GM04504 (cell line): ENCODE data around the gene GLP2R.
"Not testable (repeated sequence)": the region's sequence is repeated elsewhere in the genome, so short reads cannot be mapped to it uniquely, and the experiment has no call there.

Source experiments
- DNase-seq: peaks from one replicate; pipeline ENCODE4 v3.0.0-alpha.2; 2012; ENCODE audit warnings: low read depth

GLP2R gene

DNA sequence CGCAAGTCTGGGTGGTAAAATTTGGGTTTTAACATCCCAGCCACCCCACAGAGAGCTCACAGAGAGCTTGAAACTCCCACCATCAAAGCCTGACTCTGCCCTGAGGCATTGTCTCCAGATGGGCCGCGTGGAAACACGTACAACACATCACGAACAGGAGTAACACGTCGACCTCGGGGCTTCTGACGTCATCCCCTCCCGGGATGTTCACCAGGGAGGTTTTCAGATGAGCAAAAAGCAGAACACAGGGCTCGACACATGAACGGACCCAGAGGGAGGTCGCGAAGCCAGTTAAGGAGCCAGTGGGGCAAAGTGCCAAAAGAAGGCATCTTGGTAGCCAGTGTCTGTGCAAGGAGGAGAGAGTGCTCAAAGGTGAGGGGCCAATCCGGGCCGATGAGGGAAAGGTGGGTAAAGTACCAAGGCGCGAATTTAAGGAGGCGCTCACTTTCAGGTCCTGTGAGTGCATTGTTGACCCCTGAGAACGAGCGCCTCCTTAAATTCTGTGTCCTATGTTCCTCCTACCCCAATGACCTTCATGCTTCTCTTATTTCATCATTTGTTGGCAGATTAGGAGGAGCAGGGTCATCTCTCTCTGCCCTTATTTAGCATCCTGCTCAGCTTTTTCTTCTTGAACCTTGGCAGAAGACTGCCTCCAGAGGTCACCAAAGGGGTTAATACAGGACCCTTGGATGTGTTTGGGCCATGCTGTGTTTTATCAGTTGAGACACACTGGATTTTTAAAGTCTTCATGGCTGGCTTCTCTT lies 73.7 kb downstream of the GLP2R start:
- DNase-seq, result no peak

DNA sequence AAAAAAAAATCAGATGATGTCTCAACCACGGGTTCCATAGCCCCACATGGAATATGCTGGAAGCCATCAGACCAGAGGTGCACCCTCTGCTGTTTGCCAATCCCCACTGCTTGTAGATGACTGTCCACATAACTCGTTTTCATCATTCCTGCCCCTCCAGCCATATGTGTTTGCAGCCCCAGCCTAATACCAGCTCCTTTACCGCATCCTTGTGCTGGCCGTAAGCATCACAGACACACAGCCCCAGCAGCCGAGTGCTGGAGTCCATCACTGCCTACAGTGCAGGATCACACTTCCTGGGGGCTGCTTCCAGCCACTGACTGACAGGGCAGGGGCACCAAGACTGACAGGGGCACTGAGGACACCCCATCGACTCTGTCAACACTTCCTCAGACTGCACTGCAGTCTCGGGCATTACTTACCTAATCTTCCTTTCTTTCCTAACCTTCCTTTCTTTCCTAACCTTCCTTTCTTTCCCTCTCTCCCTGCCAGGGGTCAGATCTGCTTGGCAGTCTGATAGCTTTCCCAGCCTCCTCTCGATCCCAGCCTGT lies 74.4 kb downstream of the GLP2R start:
- no peak for DNase-seq

DNA sequence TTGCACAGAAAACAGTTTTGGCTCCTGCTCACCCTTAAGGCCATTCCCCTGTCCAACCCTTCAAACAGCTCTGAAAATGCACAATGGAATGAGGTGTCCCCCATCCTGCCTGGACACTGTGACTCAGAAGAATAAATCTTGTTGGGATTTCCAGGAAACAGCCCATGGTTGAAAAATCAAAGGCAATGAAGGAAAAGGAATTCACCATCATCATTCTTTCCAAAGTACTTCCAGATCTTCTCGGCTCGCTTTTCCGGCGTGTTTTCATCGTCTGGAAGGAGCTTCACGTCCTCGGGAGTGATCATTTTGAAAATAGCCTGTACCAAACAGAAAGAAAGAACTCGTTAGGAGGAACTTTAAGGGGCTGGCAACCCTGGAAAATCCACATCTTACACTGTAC lies 75.1 kb downstream of the GLP2R start:
- peak; percentile 72 for DNase-seq

GRCh38 chr17:9902120-9902519 lies 76.4 kb downstream of the GLP2R start:
- no peak for DNase-seq

- no peak for DNase-seq
Measured at GRCh38 chr17:9904277-9905077, 78.8 kb downstream of the GLP2R start.

DNA sequence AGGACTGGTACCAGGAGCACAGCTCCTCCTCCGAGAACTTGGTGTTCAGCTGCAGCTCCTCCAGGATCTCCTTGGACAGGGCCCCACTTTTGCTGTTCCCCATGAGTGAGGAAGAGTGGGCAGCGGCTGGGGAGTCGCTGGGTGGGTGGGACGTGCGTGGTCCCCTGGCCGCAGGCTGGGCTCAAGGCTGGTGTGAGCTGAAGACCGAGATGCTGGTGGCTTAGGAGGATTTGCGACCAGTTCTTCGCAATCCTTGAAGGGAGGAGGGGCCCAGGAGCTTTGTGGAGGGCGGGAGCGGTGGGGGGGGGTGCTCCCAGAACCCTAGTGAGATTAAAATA lies 79.3 kb downstream of the GLP2R start, which contains the start of gene RCVRN:
TSS of gene RCVRN (minus strand) at position 194 of the 338 bp plus-strand sequence. CDS start at position 103, 91 bp downstream.
- no peak for DNase-seq

DNA sequence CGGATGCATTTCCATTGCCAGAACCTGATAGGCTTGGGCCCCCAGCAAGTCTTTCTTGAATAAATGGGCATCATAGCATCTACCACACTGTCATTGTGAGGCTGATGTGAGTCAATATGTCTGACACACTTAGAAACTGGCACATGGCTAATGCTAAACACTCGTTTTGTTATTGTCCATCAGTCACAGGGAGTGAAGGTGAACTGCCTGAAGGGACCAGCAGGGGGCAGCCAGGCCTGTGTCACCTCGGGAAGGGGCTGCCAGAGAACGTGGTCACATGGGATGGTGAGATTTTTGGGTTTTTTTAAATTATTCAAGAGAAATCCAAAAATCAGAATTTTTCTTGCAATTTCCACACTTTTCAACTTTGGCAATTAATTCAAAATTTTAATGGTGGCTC lies 80.2 kb downstream of the GLP2R start:
- DNase-seq, result no peak

- DNase-seq, result no peak
Measured at GRCh38 chr17:9906616-9907015, 80.9 kb downstream of the GLP2R start.

- DNase-seq, result no peak
Measured at GRCh38 chr17:9907131-9907530, 81.4 kb downstream of the GLP2R start.

DNA sequence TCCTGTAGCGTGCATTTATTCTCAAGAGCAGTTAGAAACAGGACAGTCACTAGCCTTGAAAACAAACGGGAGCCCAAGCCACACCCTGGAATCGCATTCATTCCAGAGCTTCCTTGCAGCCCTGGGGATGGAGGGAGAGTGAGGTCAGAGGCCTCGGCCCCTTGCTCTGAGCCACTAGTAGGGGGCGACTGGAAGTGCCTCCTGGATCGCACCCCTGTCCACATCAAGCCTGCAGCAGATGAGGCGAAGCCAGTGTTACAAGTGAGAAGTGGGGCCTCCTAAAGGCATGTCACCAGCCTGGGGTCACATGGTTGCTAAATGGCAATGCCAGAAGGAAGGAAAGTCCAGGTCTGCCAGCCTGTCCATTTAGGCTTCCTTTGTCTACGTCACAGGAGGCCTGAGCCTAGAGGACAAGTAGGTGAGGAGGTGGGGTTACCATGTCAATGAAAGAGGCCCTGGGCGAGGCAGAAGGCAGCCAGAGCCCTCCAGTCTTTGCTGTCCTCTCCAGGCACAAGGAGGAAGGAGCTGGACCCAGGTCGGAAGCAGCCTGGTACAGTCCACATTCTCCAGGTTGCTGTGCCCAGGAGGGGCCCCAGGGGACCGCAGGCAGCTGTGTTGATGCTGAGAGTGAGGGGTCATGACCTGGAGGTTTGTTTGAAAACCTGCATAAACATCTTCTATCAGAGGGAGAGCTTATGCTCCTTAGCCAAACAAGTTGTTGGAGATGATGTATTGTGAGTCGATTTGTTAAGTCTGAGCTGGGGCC lies 82.3 kb downstream of the GLP2R start:
- no peak for DNase-seq

GRCh38 chr17:9908649-9909042 lies 82.9 kb downstream of the GLP2R start:
- DNase-seq, result no peak

DNA sequence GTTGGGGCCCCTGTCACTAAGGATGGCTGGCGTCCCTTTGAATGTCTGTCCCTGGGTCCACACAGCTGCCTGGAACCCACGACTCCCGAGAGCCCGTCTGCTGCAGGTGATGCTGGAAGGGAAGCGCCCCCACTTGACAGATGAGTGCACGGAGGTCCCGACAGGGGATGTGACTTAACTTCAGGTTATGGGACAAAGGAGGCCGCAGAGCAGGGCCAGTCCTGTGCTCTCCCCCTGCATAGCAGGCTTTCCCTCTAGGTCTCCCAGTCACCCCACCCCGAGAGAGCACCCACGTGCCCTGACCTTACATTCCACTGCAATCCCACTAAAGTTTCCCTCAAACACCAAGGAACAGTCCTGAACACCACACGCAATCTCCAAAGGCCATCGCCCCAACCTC lies 85.4 kb downstream of the GLP2R start:
- no peak for DNase-seq

DNA sequence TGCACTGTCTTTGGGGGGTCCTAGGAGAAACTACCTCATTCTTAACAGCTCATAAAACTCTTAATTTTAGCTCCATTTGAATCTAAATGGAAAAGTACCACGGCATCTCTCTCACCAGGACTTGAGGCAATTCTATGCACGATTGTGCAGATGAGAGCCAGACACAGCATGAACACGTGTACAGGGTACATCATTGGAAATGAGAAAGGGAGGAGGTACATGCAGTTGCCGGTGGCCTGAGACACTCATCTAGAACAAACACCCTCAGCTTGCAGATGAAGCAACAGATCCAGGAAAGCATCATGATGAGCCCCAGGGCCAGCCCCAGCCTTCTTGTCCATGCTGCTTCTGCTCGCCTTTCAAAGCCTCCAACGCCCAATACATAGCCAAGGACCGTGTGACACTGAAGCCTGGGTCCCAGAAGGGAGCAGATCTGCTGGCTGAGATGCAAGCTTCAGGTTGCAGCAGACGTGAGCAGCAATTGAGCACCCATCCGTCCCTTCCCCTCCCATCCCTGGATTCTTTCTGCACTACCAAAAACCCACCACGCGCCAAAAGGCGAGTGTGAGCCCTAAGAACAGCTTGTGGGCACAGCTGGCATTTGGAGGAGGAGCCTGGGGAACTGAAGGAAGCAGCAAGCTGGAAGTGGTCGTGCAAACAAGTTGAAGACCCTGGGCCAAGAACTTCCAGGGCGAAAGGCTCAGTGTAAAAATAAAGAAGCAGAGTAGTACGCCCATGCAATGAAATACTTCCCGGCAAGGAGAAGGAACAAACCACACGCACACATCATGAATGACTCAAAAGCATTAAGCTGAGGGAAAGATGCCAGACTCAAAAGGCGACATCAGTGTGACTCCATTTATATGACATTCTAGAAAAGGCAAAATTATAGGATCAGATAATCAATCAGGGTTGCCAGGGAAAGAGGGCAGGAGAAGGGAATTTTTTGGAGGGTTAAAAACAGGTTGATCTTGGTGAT lies 86.7 kb downstream of the GLP2R start:
- DNase-seq, result no peak

DNA sequence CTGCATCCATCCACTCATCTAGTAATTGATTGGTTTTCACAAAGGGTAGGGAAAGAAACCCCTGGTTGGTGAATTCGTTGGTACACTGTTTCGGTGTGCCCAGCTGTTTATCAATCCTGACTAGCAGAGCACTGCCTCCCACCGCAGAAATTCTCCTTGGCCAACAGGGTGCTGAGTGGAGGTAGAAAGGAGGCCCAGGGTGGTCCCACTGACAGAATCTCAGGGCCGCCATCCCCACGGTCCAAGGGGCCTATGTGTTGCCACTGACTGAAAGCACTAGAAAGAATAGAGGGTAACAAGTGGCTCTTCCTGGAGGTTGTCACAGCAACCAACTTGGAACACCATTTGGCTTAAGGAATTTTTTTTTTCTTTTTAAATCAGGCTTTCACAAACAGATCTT lies 87.8 kb downstream of the GLP2R start:
- no peak for DNase-seq

DNA sequence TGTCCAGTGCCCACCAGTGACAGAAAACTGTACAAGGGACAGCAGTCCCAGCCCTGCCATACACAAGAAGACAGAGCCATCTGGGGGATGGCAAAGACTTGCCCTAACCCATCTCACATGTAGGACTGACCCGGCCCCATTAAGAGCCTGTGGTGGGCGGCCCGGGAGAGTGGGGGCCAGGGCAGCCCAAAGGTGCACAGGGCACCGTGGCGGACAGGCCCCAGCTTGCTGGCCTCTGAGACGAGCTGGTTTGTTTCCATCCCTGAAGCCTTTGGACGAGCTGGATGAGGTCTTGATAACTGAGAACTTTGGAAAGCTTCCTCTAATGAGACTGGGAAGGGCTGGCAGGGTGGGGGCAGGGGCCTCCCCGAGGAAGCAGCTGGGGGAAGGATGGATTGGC lies 90.4 kb downstream of the GLP2R start:
- DNase-seq, result no peak

DNA sequence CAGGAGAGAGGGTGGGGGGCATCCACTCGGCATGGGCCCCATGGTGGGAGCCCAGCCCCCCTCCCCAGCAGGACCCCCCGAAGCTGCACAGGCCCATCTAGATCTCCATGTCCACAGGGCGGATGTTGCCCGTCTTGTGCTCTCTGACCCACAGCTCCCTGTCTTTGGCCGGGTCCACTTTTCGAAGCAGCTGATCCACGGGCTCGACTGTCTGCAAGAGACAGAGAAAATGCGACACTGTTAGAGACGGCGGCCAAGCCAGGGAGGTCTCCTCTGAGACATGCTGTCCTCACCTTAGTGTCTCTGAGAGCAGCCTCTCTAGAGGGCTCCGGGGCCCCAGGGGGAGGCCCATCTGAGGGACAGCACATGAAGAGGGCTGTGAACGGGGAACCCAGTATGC lies 91.4 kb downstream of the GLP2R start:
- DNase-seq, result no peak

DNA sequence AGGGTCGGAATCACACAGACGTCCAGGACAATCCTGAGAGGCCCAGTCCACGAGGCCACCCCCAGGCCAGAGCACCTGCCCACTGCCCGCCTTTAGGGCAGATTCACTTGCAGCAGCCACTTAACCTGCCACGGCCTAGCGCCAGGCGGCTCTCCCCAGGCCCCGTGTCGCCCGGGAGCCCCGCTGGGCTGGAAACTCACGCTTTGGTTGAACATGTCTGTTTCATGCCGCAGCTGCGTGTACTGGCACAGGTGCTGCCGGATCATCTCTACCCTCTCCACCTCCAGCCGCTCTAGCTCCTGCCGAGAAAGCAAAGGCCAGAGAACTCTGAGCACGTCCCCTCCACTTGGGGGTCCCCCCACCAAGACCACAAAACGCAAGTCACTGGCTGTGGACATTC lies 92.1 kb downstream of the GLP2R start:
- DNase-seq, result no peak

DNA sequence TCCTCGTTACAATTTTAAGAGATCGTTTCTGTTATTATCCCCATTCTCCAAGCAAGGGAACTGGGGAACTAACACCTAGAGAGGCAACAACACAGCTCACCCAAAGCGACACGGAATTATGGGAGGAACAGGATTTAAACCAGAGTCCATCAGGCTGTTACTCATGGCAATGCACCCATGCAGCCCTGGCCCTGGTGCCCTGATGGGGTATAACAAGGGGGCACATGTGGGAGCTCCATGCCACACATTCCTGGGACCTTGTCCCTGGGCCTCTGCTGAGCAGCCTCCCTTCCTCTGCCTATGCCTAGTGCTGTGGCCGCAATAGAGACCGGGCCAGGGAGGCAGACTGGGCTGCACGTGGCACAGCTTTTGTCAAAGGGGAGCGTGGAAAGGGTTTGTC lies 92.6 kb downstream of the GLP2R start:
- no peak for DNase-seq

DNA sequence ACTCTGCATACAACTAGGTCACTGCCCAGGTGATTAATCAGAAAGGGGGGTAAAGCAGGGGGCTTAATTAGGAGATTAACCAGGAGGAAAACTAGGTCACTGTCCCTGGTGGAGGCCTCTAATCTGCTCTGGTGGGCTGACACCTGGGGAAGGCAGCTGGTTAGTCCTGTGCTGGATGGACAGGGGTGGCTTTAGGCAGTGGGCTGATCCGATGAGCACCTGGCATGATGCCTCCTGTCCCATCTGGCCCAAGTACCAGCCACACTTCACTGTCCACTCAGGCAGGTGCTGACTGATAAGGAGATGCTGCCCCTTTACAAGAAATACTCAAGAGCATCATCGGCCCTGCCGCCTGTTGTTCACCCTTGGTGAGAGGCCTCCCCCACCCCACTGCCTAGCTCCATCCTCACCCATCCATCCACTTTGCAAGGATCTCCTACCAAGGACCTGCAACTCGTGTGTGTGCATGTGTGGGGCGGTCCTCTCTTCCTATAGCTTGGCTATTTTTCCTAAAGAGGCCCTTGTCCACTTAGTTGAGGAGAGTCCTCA lies 93.2 kb downstream of the GLP2R start:
- DNase-seq, result no peak

- DNase-seq, result not testable (repeated sequence)
Measured at GRCh38 chr17:9921216-9921615, 95.5 kb downstream of the GLP2R start.
